Endothelial cell of umbilical vein (primary cell): ENCODE data around the gene VANGL1.

Experiments used
- JUN ChIP-seq: IDR thresholded peaks from 2 replicates; pipeline ENCODE4 v1.6.1; 2011; ENCODE audit warnings: borderline replicate concordance, low read depth; ENCODE audit not compliant: insufficient read length, insufficient read depth
- POLR2A ChIP-seq: IDR thresholded peaks from 2 replicates; pipeline ENCODE4 v1.6.1; 2012; ENCODE audit warnings: low read depth, mild to moderate bottlenecking, control low read depth, low read length

GRCh38 chr1:115718011-115718754 lies 76.4 kb downstream of the VANGL1 start:
- TF ChIP-seq JUN: no peak
- TF ChIP-seq POLR2A: no peak
